ENCODE results near the gene SMOC2.
"Not testable (repeated sequence)": the region's sequence is repeated elsewhere in the genome, so short reads cannot be mapped to it uniquely, and the experiment has no call there.

SMOC2 gene

DNA sequence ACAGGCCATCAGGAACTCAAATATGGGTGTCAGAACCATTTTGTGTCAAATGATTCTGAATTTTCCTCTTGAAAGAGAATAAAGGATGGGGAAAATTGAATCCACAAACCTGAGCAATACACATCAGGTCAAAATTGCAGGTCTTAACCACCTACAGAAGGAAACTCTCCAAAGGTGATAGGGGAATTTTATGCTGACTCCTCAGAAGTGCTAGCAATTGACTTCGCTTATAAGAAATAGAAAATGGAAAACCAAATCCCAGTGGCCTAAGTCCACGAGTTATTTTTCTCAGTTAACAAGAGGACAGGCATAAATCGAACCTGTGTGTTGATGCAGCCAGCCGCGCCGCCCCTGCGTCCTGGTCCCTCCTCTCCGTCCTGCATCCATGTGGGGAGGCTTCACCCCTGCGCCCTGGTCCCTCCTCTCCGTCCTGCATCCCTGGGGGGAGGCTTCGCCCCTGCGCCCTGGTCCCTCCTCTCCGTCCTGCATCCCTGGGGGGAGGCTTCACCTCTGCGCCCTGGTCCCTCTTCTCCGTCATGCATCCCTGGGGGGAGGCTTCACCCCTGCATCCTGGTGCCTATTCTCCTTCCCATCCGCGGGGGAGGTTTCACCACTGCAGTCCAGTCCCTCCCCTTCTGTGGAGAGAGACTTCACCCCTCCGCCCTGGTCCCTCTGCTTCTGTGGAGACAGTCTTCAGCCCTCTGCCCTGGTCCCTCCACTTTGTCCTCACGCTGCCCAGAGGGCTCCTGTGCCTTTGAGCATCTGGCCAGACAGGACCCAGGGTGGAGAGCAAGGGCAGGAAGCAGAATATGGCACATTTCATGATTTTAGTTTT is 230.3 kb downstream of the SMOC2 start:
- Mint-ChIP-seq H3K9me3 (no peaks in the 10 kb centered on the region), H3K36me3 (no peaks in the 10 kb centered on the region), H3K4me1 (no peaks in the 10 kb centered on the region), H3K4me3 (no peak overlapping the region), H3K27me3 (peaks cover 5% of the 10 kb centered on the region), H3K27ac (no peak overlapping the region)
- CTCF ChIA-PET, result no interaction called here
- no peak for DNase-seq

GRCh38 chr6:168671863-168672546 is 231.0 kb downstream of the SMOC2 start:
- Mint-ChIP-seq H3K36me3 (no peaks in the 10 kb centered on the region), H3K9me3 (no peaks in the 10 kb centered on the region), H3K27me3 (peaks cover 5% of the 10 kb centered on the region), H3K4me1 (no peaks in the 10 kb centered on the region), H3K4me3 (no peak overlapping the region), H3K27ac (no peak overlapping the region)
- DNase-seq, result no peak
- CTCF ChIA-PET, result no interaction called here

DNA sequence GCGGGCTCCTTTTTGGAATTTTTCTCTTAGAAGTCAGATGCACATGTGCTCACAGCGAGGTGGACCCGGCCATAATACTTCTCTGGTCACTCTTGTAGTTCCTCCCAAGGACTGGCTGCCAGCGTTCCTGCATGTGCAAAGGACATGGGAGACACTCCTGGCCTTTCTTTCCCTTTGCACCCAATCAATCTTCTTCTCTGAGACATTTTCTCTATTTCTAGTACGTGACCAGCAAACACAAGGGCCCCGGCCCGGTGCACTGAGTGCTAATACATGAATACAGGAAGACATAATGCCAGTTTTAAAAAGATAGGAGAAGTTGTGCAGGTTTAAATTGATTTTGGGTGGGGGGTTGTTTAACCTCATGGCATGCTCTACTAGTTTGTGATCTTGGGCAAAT is 233.6 kb downstream of the SMOC2 start:
- no peak overlapping the region for H3K27ac Mint-ChIP-seq
- no peak for DNase-seq
- H3K9me3 Mint-ChIP-seq, result no peaks in the 10 kb centered on the region
- CTCF ChIA-PET, result interaction anchor here (0.6 kb wide), 1 partner anchor 1100 kb away, joined by 3 read pairs; no protein-coding TSS in a partner anchor
- no peaks in the 10 kb centered on the region for H3K36me3 Mint-ChIP-seq
- H3K4me1 Mint-ChIP-seq, result no peaks in the 10 kb centered on the region
- H3K27me3 Mint-ChIP-seq, result peaks cover 5% of the 10 kb centered on the region
- H3K4me3 Mint-ChIP-seq, result no peak overlapping the region

DNA sequence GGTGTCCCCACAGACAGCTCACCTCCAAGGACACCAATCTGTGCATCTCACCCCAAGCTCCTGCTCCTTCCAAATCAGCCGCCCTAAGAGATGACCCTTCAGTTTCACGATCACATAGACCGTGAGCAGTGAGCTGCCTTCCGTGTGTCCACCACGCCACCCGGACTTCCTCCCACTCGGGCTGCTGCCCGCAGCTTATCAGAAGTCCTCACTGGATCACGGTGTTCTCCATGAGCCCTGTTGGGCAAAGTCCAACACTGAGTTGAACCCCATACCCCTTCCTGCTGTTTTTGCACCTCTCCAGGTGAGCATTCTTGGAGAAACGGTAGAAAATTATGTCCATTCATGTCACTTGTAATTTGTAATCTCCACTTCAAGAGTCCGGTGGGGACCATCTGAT is 234.4 kb downstream of the SMOC2 start:
- H3K27me3 Mint-ChIP-seq, result peaks cover 5% of the 10 kb centered on the region
- no peak overlapping the region for H3K27ac Mint-ChIP-seq
- CTCF ChIA-PET, result no interaction called here
- H3K9me3 Mint-ChIP-seq, result no peaks in the 10 kb centered on the region
- no peak for DNase-seq
- H3K4me3 Mint-ChIP-seq, result no peak overlapping the region
- no peaks in the 10 kb centered on the region for H3K4me1 Mint-ChIP-seq
- H3K36me3 Mint-ChIP-seq, result no peaks in the 10 kb centered on the region

- no peak for DNase-seq
- CTCF ChIA-PET, result no interaction called here
- H3K9me3 Mint-ChIP-seq, result no peaks in the 10 kb centered on the region
- no peak overlapping the region for H3K4me3 Mint-ChIP-seq
- no peak overlapping the region for H3K27ac Mint-ChIP-seq
- no peaks in the 10 kb centered on the region for H3K4me1 Mint-ChIP-seq
- peaks cover 5% of the 10 kb centered on the region for H3K27me3 Mint-ChIP-seq
- H3K36me3 Mint-ChIP-seq, result no peaks in the 10 kb centered on the region
Measured at GRCh38 chr6:168675933-168676551, 235.1 kb downstream of the SMOC2 start.

DNA sequence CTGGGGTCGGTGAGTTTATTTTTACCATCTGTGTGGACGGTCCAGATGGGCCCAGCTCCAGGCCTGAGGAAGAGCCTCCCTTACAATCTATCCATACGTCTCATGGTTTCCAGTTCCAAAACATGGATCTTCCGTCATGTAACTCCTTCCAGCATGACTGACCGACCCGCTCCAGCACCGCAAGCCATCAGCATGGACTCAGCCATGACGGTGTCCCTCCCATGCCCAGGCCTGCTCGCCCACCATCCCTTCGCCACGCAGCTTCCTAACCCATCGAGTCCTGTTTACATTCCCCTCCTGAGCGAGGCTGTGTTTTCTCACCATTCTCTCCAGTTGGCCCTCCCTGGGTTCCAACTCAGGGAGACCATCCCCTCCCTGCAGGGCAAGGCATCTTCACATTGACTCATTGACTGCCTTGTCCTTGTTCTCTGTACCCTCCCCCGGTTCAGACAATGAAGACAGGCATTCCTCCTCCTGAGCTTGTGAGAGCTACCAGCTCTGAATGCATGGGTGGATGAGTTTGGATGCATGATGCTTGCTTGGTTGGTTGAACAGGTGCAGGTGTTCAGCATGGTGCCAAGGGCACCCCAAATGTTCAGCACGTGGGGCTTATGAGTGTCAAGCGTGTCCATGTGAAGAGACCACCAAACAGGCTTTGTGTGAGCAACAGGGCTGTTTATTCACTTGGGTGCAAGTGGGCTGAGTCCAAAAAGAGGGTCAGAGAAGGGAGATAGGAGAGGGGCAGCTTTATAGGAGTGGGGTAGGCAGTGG is 235.8 kb downstream of the SMOC2 start:
- DNase-seq, result no peak
- CTCF ChIA-PET, result no interaction called here
- Mint-ChIP-seq H3K4me3 (no peak overlapping the region), H3K27ac (no peak overlapping the region), H3K9me3 (no peaks in the 10 kb centered on the region), H3K4me1 (no peaks in the 10 kb centered on the region), H3K27me3 (peaks cover 5% of the 10 kb centered on the region), H3K36me3 (no peaks in the 10 kb centered on the region)

GRCh38 chr6:168677323-168677781 is 236.4 kb downstream of the SMOC2 start:
- H3K27me3 Mint-ChIP-seq, H3K4me3 Mint-ChIP-seq, DNase-seq, H3K27ac Mint-ChIP-seq, CTCF ChIA-PET, H3K4me1 Mint-ChIP-seq, H3K9me3 Mint-ChIP-seq, H3K36me3 Mint-ChIP-seq: not testable (repeated sequence)

- H3K27ac Mint-ChIP-seq, result no peak overlapping the region
- CTCF ChIA-PET, result no interaction called here
- H3K4me3 Mint-ChIP-seq, result no peak overlapping the region
Measured at GRCh38 chr6:168678077-168678476, 237.1 kb downstream of the SMOC2 start.

GRCh38 chr6:168678588-168678987 is 237.6 kb downstream of the SMOC2 start:
- H3K27ac Mint-ChIP-seq, result no peak overlapping the region
- CTCF ChIA-PET, result no interaction called here

More at GRCh38 chr6:168678077-168678476, 237.1 kb downstream of the SMOC2 start:
- no peak for DNase-seq
- Mint-ChIP-seq H3K36me3 (no peaks in the 10 kb centered on the region), H3K27me3 (peaks cover 5% of the 10 kb centered on the region), H3K4me1 (no peaks in the 10 kb centered on the region), H3K9me3 (no peaks in the 10 kb centered on the region)

DNA sequence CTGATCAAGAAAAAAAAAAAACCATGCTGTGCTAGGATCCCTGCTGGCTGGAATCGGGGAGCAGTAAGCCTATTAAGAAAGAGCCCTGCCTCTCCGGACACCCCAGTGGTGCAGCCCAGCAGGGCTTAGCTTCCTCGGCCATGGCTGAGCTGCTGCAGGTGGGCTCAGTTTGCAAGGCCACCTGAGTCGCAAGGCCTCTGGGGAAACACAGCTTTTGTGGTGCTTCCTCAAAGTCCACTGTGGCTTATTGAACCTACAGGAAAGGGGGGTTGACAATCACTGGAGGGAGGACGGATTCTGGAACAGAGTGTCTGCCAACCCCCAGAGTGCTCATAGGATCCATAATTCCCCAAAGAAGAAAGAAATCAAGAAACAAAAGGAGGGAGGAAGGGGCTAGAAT is 240.8 kb downstream of the SMOC2 start:
- Mint-ChIP-seq H3K9me3 (no peaks in the 10 kb centered on the region), H3K36me3 (no peaks in the 10 kb centered on the region), H3K4me3 (no peak overlapping the region), H3K27ac (no peak overlapping the region), H3K27me3 (no peaks in the 10 kb centered on the region), H3K4me1 (no peaks in the 10 kb centered on the region)
- no peak for DNase-seq
- CTCF ChIA-PET, result no interaction called here

More at GRCh38 chr6:168678588-168678987, 237.6 kb downstream of the SMOC2 start:
- no peaks in the 10 kb centered on the region for H3K36me3 Mint-ChIP-seq
- no peak overlapping the region for H3K4me3 Mint-ChIP-seq
- H3K27me3 Mint-ChIP-seq, result peaks cover 5% of the 10 kb centered on the region
- H3K9me3 Mint-ChIP-seq, result no peaks in the 10 kb centered on the region
- H3K4me1 Mint-ChIP-seq, result no peaks in the 10 kb centered on the region
- no peak for DNase-seq

- DNase-seq, result no peak
- CTCF ChIA-PET, result no interaction called here
- Mint-ChIP-seq H3K9me3 (no peaks in the 10 kb centered on the region), H3K36me3 (no peaks in the 10 kb centered on the region), H3K27me3 (no peaks in the 10 kb centered on the region), H3K27ac (no peak overlapping the region), H3K4me3 (no peak overlapping the region), H3K4me1 (no peaks in the 10 kb centered on the region)
Measured at GRCh38 chr6:168683621-168684020, 242.6 kb downstream of the SMOC2 start.

- Mint-ChIP-seq H3K4me3 (no peak overlapping the region), H3K36me3 (no peaks in the 10 kb centered on the region), H3K27me3 (no peaks in the 10 kb centered on the region), H3K9me3 (no peaks in the 10 kb centered on the region), H3K27ac (no peak overlapping the region), H3K4me1 (no peaks in the 10 kb centered on the region)
- no peak for DNase-seq
- CTCF ChIA-PET, result no interaction called here
Measured at GRCh38 chr6:168684471-168684870, 243.5 kb downstream of the SMOC2 start.

GRCh38 chr6:168684906-168685305 is 243.9 kb downstream of the SMOC2 start:
- no peaks in the 10 kb centered on the region for H3K4me1 Mint-ChIP-seq
- H3K9me3 Mint-ChIP-seq, result no peaks in the 10 kb centered on the region
- DNase-seq, result no peak
- H3K36me3 Mint-ChIP-seq, result no peaks in the 10 kb centered on the region
- no peak overlapping the region for H3K4me3 Mint-ChIP-seq
- H3K27me3 Mint-ChIP-seq, result no peaks in the 10 kb centered on the region
- CTCF ChIA-PET, result no interaction called here
- no peak overlapping the region for H3K27ac Mint-ChIP-seq

DNA sequence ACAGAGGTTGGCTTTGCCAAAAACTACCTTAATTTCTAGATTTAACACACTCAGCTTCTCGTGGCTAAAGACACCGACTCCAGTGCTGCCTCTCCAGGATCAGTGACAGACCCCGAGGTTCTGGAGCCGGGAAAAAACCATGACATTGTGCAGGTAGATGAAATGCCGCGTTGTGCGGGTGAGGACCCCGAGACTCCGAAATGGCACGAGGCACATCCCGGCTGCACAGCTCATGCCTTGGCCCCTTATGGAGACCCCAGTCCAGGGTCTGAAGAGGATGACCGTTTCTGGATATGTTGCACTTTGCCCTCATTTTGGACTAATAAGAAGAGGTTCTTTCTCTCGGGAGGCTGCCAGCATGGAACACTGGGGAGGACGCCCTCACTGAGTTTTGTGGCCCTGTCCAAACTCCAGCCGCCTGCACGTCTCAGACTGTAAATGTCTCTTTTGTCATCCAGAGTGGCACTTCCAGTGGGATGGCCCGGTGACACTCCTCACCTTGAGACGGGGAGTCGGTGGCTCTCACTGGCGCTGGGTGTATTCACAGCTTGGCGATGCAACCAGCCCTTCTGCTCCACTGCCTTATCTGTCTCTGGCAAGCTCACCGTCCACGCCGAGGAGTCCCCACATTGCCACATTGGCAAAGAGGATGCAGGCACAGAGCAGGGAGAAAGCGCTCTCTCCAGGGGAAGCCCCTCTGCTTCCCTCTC is 245.2 kb downstream of the SMOC2 start:
- DNase-seq, result no peak
- CTCF ChIA-PET, result no interaction called here
- no peaks in the 10 kb centered on the region for H3K4me1 Mint-ChIP-seq
- H3K9me3 Mint-ChIP-seq, result no peaks in the 10 kb centered on the region
- no peak overlapping the region for H3K27ac Mint-ChIP-seq
- H3K27me3 Mint-ChIP-seq, result no peaks in the 10 kb centered on the region
- H3K36me3 Mint-ChIP-seq, result no peaks in the 10 kb centered on the region
- H3K4me3 Mint-ChIP-seq, result no peak overlapping the region
